Activated T-cell treated with anti-CD3 and anti-CD28 coated beads for 1 hour (primary cell): ENCODE data around the gene SNAI3.
"Not testable (repeated sequence)": the region's sequence is repeated elsewhere in the genome, so short reads cannot be mapped to it uniquely, and the experiment has no call there.

ENCODE experiments used
- DNase-seq: peaks from one replicate; pipeline ENCODE4 v3.0.0-alpha.2; 2020; ENCODE audit warnings: low read depth

The SNAI3 gene

GRCh38 chr16:88690341-88691128 lies 4.2 kb upstream of the SNAI3 start:
- DNase-seq = no peak

GRCh38 chr16:88688013-88688778 lies 1.9 kb upstream of the SNAI3 start:
- no peak for DNase-seq

- DNase-seq = no peak
Measured at GRCh38 chr16:88687676-88688012, 1.3 kb upstream of the SNAI3 start.

GRCh38 chr16:88687254-88687576 lies 908 bp upstream of the SNAI3 start:
- no peak for DNase-seq

GRCh38 chr16:88686062-88686438 lies 257 bp downstream of the SNAI3 start:
- DNase-seq = no peak

GRCh38 chr16:88685156-88686061 lies 898 bp downstream of the SNAI3 start:
- peak; percentile 63 for DNase-seq

GRCh38 chr16:88684569-88685155 lies 1.6 kb downstream of the SNAI3 start:
- no peak for DNase-seq

GRCh38 chr16:88681709-88682451 lies 4.4 kb downstream of the SNAI3 start:
- DNase-seq = no peak

- DNase-seq = no peak
Measured at GRCh38 chr16:88681084-88681680, 5.1 kb downstream of the SNAI3 start.

- DNase-seq = no peak
Measured at GRCh38 chr16:88680554-88681083, 5.7 kb downstream of the SNAI3 start.

- DNase-seq = no peak
Measured at GRCh38 chr16:88678224-88678979, 7.9 kb downstream of the SNAI3 start.

- DNase-seq = no peak
Measured at GRCh38 chr16:88677721-88678120, 8.6 kb downstream of the SNAI3 start.

- no peak for DNase-seq
Measured at GRCh38 chr16:88676502-88677242, 9.6 kb downstream of the SNAI3 start.

- DNase-seq = no peak
Measured at GRCh38 chr16:88673716-88674379, 12.5 kb downstream of the SNAI3 start.

GRCh38 chr16:88672776-88673175 lies 13.5 kb downstream of the SNAI3 start:
- no peak for DNase-seq

GRCh38 chr16:88671806-88672205 lies 14.5 kb downstream of the SNAI3 start:
- DNase-seq = no peak

- DNase-seq = no peak
Measured at GRCh38 chr16:88669980-88670379, 16.3 kb downstream of the SNAI3 start.

GRCh38 chr16:88669493-88669892 lies 16.8 kb downstream of the SNAI3 start:
- not testable (repeated sequence) for DNase-seq

- no peak for DNase-seq
Measured at GRCh38 chr16:88667461-88667860, 18.8 kb downstream of the SNAI3 start.
